ENCODE measurements around the gene GRAMD1B.

Gene GRAMD1B
- long read RNA-seq, partial matches to known transcripts, result 0 of 12 reads
- long read RNA-seq, other reads (novel, unspliced or antisense), result 9 of 12 reads

DNA sequence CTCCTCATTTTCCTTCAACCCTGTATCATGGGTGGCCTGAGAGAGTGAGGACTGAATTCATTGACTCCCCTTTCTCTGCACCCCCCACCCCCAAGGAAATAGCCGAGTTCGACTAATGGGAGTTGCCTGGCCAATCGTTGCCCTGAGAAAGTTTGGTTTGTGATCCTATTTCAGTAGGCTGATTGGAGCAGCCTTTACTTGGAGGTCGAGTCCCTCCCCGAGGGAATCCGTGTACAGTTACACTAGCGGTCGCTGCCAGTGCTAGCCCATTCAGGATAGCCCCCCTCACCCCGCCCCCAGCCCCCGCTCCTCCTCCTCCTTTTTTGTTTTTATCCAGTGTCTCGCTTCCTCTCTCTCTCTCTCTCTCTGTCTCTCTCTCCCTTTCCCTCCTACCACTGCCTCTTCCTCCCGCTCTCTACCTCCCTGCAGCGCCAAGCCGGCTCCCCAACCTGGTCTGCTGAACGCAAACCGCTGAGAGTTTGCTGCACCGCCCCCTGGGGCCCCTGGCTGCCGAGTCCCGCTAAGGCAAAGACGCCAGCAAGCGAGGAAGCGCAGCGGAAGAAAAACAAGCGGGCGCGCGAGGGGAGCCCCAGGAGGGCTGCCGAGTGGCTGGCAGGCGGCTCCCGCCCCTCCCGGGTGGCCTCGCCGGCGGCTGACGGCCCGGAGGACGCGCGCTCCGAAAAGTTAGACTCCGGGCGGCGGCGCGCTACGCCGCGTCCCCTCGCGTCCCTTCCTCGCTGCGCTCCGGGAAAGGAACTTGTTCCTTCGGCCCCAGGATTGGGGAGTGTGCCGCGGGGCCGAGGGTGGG lies at the start of gene GRAMD1B:
Gene GRAMD1B, plus strand, starts transcription at position 357 of the 808 bp plus-strand sequence. CDS start 524 bp downstream, outside the sequence.
- Histone ChIP-seq H3K27ac (replicated peaks) (peak within 1 kb of the TSS; percentile 90), H3K4me3 (replicated peaks; ENCODE audit: insufficient read depth, low read length) (peak within 1 kb of the TSS; percentile 66), H3K27me3 (ENCODE audit: insufficient read depth, poor library complexity, severe bottlenecking) (no peaks in the 10 kb centered on the region)
- TF ChIP-seq POLR2AphosphoS5 (IDR thresholded peaks at IDR 0.05; ENCODE audit: low read depth) (no peak), CTCF (IDR thresholded peaks at IDR 0.05; ENCODE audit: insufficient read depth, low read length) (no peak), SPI1 (IDR thresholded peaks at IDR 0.05; ENCODE audit: borderline replicate concordance, low read depth) (peak; percentile 24; the same call in 1 of the 2 replicates)
- TF ChIP-seq, protein P1, sequence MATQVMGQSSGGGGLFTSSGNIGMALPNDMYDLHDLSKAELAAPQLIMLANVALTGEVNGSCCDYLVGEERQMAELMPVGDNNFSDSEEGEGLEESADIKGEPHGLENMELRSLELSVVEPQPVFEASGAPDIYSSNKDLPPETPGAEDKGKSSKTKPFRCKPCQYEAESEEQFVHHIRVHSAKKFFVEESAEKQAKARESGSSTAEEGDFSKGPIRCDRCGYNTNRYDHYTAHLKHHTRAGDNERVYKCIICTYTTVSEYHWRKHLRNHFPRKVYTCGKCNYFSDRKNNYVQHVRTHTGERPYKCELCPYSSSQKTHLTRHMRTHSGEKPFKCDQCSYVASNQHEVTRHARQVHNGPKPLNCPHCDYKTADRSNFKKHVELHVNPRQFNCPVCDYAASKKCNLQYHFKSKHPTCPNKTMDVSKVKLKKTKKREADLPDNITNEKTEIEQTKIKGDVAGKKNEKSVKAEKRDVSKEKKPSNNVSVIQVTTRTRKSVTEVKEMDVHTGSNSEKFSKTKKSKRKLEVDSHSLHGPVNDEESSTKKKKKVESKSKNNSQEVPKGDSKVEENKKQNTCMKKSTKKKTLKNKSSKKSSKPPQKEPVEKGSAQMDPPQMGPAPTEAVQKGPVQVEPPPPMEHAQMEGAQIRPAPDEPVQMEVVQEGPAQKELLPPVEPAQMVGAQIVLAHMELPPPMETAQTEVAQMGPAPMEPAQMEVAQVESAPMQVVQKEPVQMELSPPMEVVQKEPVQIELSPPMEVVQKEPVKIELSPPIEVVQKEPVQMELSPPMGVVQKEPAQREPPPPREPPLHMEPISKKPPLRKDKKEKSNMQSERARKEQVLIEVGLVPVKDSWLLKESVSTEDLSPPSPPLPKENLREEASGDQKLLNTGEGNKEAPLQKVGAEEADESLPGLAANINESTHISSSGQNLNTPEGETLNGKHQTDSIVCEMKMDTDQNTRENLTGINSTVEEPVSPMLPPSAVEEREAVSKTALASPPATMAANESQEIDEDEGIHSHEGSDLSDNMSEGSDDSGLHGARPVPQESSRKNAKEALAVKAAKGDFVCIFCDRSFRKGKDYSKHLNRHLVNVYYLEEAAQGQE (IDR thresholded peaks at IDR 0.05; ENCODE audit: insufficient replicate concordance, low read depth), result no peak
- peak; percentile 73 to 88 for DNase-seq (ENCODE audit: low read depth in 1 of 2, low spot score in 1 of 2)

GRCh38 chr11:123381149-123381548 lies 48.9 kb upstream of the GRAMD1B start:
- Histone ChIP-seq H3K27me3 (ENCODE audit: insufficient read depth, poor library complexity, severe bottlenecking) (peaks cover 5% of the 10 kb centered on the region), H3K27ac (replicated peaks) (no peak overlapping the region), H3K4me3 (replicated peaks; ENCODE audit: insufficient read depth, low read length) (no peak overlapping the region)
- TF ChIP-seq GABPA (IDR thresholded peaks at IDR 0.05; ENCODE audit: low read depth), result no peak
- no peak for TF ChIP-seq CTCF (IDR thresholded peaks at IDR 0.05; ENCODE audit: insufficient read depth, low read length)
- TF ChIP-seq POLR2AphosphoS5 (IDR thresholded peaks at IDR 0.05; ENCODE audit: low read depth), result no peak
- TF ChIP-seq SPI1 (IDR thresholded peaks at IDR 0.05; ENCODE audit: borderline replicate concordance, low read depth), result no peak
- DNase-seq (ENCODE audit: low read depth in 1 of 2, low spot score in 1 of 2), result no peak

- Histone ChIP-seq H3K27me3 (ENCODE audit: insufficient read depth, poor library complexity, severe bottlenecking) (peaks cover 5% of the 10 kb centered on the region), H3K27ac (replicated peaks) (no peak overlapping the region), H3K4me3 (replicated peaks; ENCODE audit: insufficient read depth, low read length) (no peak overlapping the region)
- no peak for DNase-seq (ENCODE audit: low read depth in 1 of 2, low spot score in 1 of 2)
- no peak for TF ChIP-seq SPI1 (IDR thresholded peaks at IDR 0.05; ENCODE audit: borderline replicate concordance, low read depth)
- no peak for TF ChIP-seq POLR2AphosphoS5 (IDR thresholded peaks at IDR 0.05; ENCODE audit: low read depth)
Measured at GRCh38 chr11:123381817-123382554, 48.1 kb upstream of the GRAMD1B start.

DNA sequence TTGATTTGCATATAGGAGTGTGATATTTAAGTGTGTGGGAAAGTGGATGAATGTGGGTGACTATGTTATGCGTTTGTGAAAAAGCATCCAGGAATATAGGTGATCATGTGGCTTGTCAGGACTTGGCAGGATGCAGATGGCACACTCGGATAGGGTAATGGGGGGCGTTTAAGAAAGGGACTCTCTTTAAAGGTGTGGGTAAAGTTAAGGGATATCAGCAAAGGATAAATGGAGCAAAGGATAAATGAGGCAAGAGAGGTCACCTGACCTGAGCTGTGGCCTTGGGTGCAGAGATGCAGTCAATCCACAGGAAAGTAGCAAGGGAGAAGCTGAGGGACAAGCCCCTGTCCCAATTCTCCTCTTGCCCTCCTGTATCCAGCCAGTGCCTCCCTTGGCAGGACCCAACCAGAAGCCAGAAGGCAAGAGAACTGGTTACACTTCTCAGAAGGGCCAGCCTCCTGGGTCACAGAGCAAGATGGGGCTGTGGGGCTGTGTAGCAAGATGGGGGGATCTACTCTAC lies 47.5 kb upstream of the GRAMD1B start:
- H3K27me3 ChIP-seq (ENCODE audit: insufficient read depth, poor library complexity, severe bottlenecking), result peaks cover 5% of the 10 kb centered on the region
- H3K27ac ChIP-seq (replicated peaks), result no peak overlapping the region
- no peak overlapping the region for H3K4me3 ChIP-seq (replicated peaks; ENCODE audit: insufficient read depth, low read length)
- no peak for DNase-seq (ENCODE audit: low read depth in 1 of 2, low spot score in 1 of 2)
- TF ChIP-seq GABPA (IDR thresholded peaks at IDR 0.05; ENCODE audit: low read depth), result no peak
- TF ChIP-seq, protein P1 (IDR thresholded peaks at IDR 0.05; ENCODE audit: insufficient replicate concordance, low read depth), result no peak
- no peak for TF ChIP-seq CTCF (IDR thresholded peaks at IDR 0.05; ENCODE audit: insufficient read depth, low read length)
- no peak for TF ChIP-seq POLR2AphosphoS5 (IDR thresholded peaks at IDR 0.05; ENCODE audit: low read depth)
- TF ChIP-seq SPI1 (IDR thresholded peaks at IDR 0.05; ENCODE audit: borderline replicate concordance, low read depth), result no peak
